Stimulated activated naive B cell treated with anti-CD40 and anti-IgM and Interleukin-4, amounts not matched to agents 10 μg/mL and 1 μg/mL and 100 μg/mL, for 72 hours (primary cell): ENCODE measurements around the gene ACE2.

ENCODE experiments used
- ATAC-seq, 2 donors: fragments of 150-1000 bp; cut with Tn5 transposase; replicated peaks; 2 replicates each; pipeline ENCODE4 v1.10.0; 2021; ENCODE audit warnings: moderate library complexity in 1 of 2
- DNase-seq: peaks from one replicate; pipeline ENCODE4 v3.0.0; 2021
- H3K27ac Mint-ChIP-seq: one replicate; pipeline ENCODE4 v1.8.0; 2022; ENCODE audit warnings: mild to moderate bottlenecking, mixed read lengths
- H3K27me3 Mint-ChIP-seq, 2 donors: one replicate each; pipeline ENCODE4 v1.8.0; 2022; ENCODE audit warnings: mixed read lengths in 2 of 2
- H3K36me3 Mint-ChIP-seq, 2 donors: one replicate each; pipeline ENCODE4 v1.8.0; 2022; ENCODE audit warnings: mixed read lengths in 2 of 2, mild to moderate bottlenecking in 1 of 2
- H3K4me1 Mint-ChIP-seq, 2 donors: one replicate each; pipeline ENCODE4 v1.8.0; 2022; ENCODE audit warnings: mixed read lengths in 2 of 2, mild to moderate bottlenecking in 1 of 2
- H3K4me3 Mint-ChIP-seq, 2 donors: one replicate each; pipeline ENCODE4 v1.8.0; 2022; ENCODE audit warnings: mild to moderate bottlenecking in 2 of 2, mixed read lengths in 2 of 2, moderate library complexity in 1 of 2
- H3K9me3 Mint-ChIP-seq, 2 donors: one replicate each; pipeline ENCODE4 v1.8.0; 2022; ENCODE audit warnings: mixed read lengths in 2 of 2, mild to moderate bottlenecking in 1 of 2

Gene ACE2

GRCh38 chrX:15602761-15603160, 2.0 kb upstream of the ACE2 start:
- no peaks in the 10 kb centered on the region for H3K9me3 Mint-ChIP-seq
- H3K27me3 Mint-ChIP-seq, result peaks cover 6 to 40% of the 10 kb centered on the region in 2 donors
- no peaks in the 10 kb centered on the region for H3K36me3 Mint-ChIP-seq
- no peaks in the 10 kb centered on the region for H3K4me1 Mint-ChIP-seq
- H3K4me3 Mint-ChIP-seq, result no peak overlapping the region
- no peak for ATAC-seq
- H3K27ac Mint-ChIP-seq, result no peak overlapping the region
- DNase-seq, result no peak

GRCh38 chrX:15601932-15602331, 1.2 kb upstream of the ACE2 start:
- DNase-seq (no peak), ATAC-seq (no peak)
- Mint-ChIP-seq H3K27me3 (peaks cover 6 to 41% of the 10 kb centered on the region in 2 donors), H3K36me3 (no peaks in the 10 kb centered on the region), H3K27ac (no peak overlapping the region), H3K4me1 (no peaks in the 10 kb centered on the region), H3K9me3 (no peaks in the 10 kb centered on the region), H3K4me3 (no peak overlapping the region)

- no peaks in the 10 kb centered on the region for H3K36me3 Mint-ChIP-seq
These were observed 711 bp downstream of the ACE2 start for GRCh38 chrX:15600049-15600448.

GRCh38 chrX:15599461-15599860, 1.3 kb downstream of the ACE2 start:
- H3K4me3 Mint-ChIP-seq, result no peak overlapping the region
- DNase-seq, result no peak
- no peaks in the 10 kb centered on the region for H3K36me3 Mint-ChIP-seq
- ATAC-seq, result no peak
- no peaks in the 10 kb centered on the region for H3K9me3 Mint-ChIP-seq
- peaks cover 6 to 35% of the 10 kb centered on the region in 2 donors for H3K27me3 Mint-ChIP-seq
- no peaks in the 10 kb centered on the region for H3K4me1 Mint-ChIP-seq
- no peak overlapping the region for H3K27ac Mint-ChIP-seq

More at GRCh38 chrX:15600049-15600448, 711 bp downstream of the ACE2 start:
- no peak overlapping the region for H3K4me3 Mint-ChIP-seq
- ATAC-seq (no peak), DNase-seq (no peak)
- peaks cover 6 to 37% of the 10 kb centered on the region in 2 donors for H3K27me3 Mint-ChIP-seq
- no peaks in the 10 kb centered on the region for H3K9me3 Mint-ChIP-seq
- H3K4me1 Mint-ChIP-seq, result no peaks in the 10 kb centered on the region
- no peak overlapping the region for H3K27ac Mint-ChIP-seq

- no peak overlapping the region for H3K4me3 Mint-ChIP-seq
- no peaks in the 10 kb centered on the region for H3K4me1 Mint-ChIP-seq
- peaks cover 6 to 30% of the 10 kb centered on the region in 2 donors for H3K27me3 Mint-ChIP-seq
- no peak for DNase-seq
- H3K36me3 Mint-ChIP-seq, result no peaks in the 10 kb centered on the region
- no peaks in the 10 kb centered on the region for H3K9me3 Mint-ChIP-seq
- no peak overlapping the region for H3K27ac Mint-ChIP-seq
- ATAC-seq, result no peak
These were observed 2.7 kb downstream of the ACE2 start for GRCh38 chrX:15598026-15598425.

GRCh38 chrX:15594371-15594770, 6.4 kb downstream of the ACE2 start:
- H3K4me1 Mint-ChIP-seq, result no peaks in the 10 kb centered on the region
- H3K4me3 Mint-ChIP-seq, result no peak overlapping the region
- H3K27me3 Mint-ChIP-seq, result peaks cover 0 to 27% of the 10 kb centered on the region in 2 donors
- no peak overlapping the region for H3K27ac Mint-ChIP-seq
- DNase-seq, result no peak
- H3K9me3 Mint-ChIP-seq, result no peaks in the 10 kb centered on the region
- ATAC-seq, result no peak
- H3K36me3 Mint-ChIP-seq, result no peaks in the 10 kb centered on the region

GRCh38 chrX:15579778-15580747, 20.7 kb downstream of the ACE2 start:
- Mint-ChIP-seq H3K4me1 (no peaks in the 10 kb centered on the region), H3K27me3 (peaks cover 6 to 22% of the 10 kb centered on the region in 2 donors), H3K36me3 (no peaks in the 10 kb centered on the region), H3K27ac (no peak overlapping the region), H3K9me3 (no peaks in the 10 kb centered on the region), H3K4me3 (no peak overlapping the region)
- DNase-seq (no peak), ATAC-seq (no peak)

GRCh38 chrX:15576019-15576418, 24.7 kb downstream of the ACE2 start:
- H3K27ac Mint-ChIP-seq, result no peak overlapping the region
- H3K27me3 Mint-ChIP-seq, result peaks cover 6 to 27% of the 10 kb centered on the region in 2 donors
- no peak for DNase-seq
- no peak for ATAC-seq
- H3K4me1 Mint-ChIP-seq, result no peaks in the 10 kb centered on the region
- no peaks in the 10 kb centered on the region for H3K9me3 Mint-ChIP-seq
- no peak overlapping the region for H3K4me3 Mint-ChIP-seq
- no peaks in the 10 kb centered on the region for H3K36me3 Mint-ChIP-seq

GRCh38 chrX:15574017-15574416, 26.7 kb downstream of the ACE2 start:
- ATAC-seq (no peak), DNase-seq (no peak)
- Mint-ChIP-seq H3K4me1 (no peaks in the 10 kb centered on the region), H3K4me3 (no peak overlapping the region), H3K9me3 (no peaks in the 10 kb centered on the region), H3K36me3 (no peaks in the 10 kb centered on the region), H3K27ac (no peak overlapping the region), H3K27me3 (peaks cover 6 to 31% of the 10 kb centered on the region in 2 donors)

- Mint-ChIP-seq H3K27me3 (peaks cover 0 to 34% of the 10 kb centered on the region in 2 donors), H3K4me3 (no peak overlapping the region), H3K36me3 (no peaks in the 10 kb centered on the region), H3K9me3 (no peaks in the 10 kb centered on the region), H3K4me1 (no peaks in the 10 kb centered on the region), H3K27ac (no peak overlapping the region)
- ATAC-seq (no peak), DNase-seq (no peak)
These were observed 30.6 kb downstream of the ACE2 start for GRCh38 chrX:15570145-15570544.

- Mint-ChIP-seq H3K4me1 (no peaks in the 10 kb centered on the region), H3K9me3 (no peaks in the 10 kb centered on the region)
- no peak for ATAC-seq
These were observed 32.7 kb downstream of the ACE2 start for GRCh38 chrX:15567886-15568616.

GRCh38 chrX:15567267-15567666, 33.5 kb downstream of the ACE2 start:
- Mint-ChIP-seq H3K9me3 (no peaks in the 10 kb centered on the region), H3K4me1 (no peaks in the 10 kb centered on the region), H3K36me3 (no peaks in the 10 kb centered on the region), H3K27me3 (peaks cover 0 to 38% of the 10 kb centered on the region in 2 donors), H3K27ac (no peak overlapping the region), H3K4me3 (no peak overlapping the region)
- no peak for ATAC-seq
- no peak for DNase-seq

More at GRCh38 chrX:15567886-15568616, 32.7 kb downstream of the ACE2 start:
- DNase-seq, result no peak
- H3K4me3 Mint-ChIP-seq, result no peak overlapping the region
- no peaks in the 10 kb centered on the region for H3K36me3 Mint-ChIP-seq
- peaks cover 0 to 38% of the 10 kb centered on the region in 2 donors for H3K27me3 Mint-ChIP-seq
- no peak overlapping the region for H3K27ac Mint-ChIP-seq

- no peaks in the 10 kb centered on the region for H3K4me1 Mint-ChIP-seq
- DNase-seq, result no peak
These were observed 34.5 kb downstream of the ACE2 start for GRCh38 chrX:15566244-15566643.

GRCh38 chrX:15564981-15565579, 35.7 kb downstream of the ACE2 start:
- Mint-ChIP-seq H3K27me3 (peaks cover 0 to 44% of the 10 kb centered on the region in 2 donors), H3K4me1 (no peaks in the 10 kb centered on the region), H3K4me3 (no peak overlapping the region), H3K36me3 (no peaks in the 10 kb centered on the region), H3K27ac (no peak overlapping the region), H3K9me3 (no peaks in the 10 kb centered on the region)
- DNase-seq (peak; percentile 9), ATAC-seq (peak; percentile 52 to 64)

More at GRCh38 chrX:15566244-15566643, 34.5 kb downstream of the ACE2 start:
- no peaks in the 10 kb centered on the region for H3K9me3 Mint-ChIP-seq
- no peaks in the 10 kb centered on the region for H3K36me3 Mint-ChIP-seq
- no peak for ATAC-seq
- H3K27me3 Mint-ChIP-seq, result peaks cover 0 to 45% of the 10 kb centered on the region in 2 donors
- H3K27ac Mint-ChIP-seq, result no peak overlapping the region
- no peak overlapping the region for H3K4me3 Mint-ChIP-seq
